ENCODE results near the gene CALML3. TPM values are rescaled to one million over a fixed set of nuclear protein-coding genes. Genes with fewer than 3 reads are reported as not detected.

The CALML3 gene
- polyA plus RNA-seq, 5 donors, result 0.49 to 0.85 (median 0.55) TPM

- no peak for DNase-seq
Observed at GRCh38 chr10:5525561-5526341, 990 bp downstream of the CALML3 start.

DNA sequence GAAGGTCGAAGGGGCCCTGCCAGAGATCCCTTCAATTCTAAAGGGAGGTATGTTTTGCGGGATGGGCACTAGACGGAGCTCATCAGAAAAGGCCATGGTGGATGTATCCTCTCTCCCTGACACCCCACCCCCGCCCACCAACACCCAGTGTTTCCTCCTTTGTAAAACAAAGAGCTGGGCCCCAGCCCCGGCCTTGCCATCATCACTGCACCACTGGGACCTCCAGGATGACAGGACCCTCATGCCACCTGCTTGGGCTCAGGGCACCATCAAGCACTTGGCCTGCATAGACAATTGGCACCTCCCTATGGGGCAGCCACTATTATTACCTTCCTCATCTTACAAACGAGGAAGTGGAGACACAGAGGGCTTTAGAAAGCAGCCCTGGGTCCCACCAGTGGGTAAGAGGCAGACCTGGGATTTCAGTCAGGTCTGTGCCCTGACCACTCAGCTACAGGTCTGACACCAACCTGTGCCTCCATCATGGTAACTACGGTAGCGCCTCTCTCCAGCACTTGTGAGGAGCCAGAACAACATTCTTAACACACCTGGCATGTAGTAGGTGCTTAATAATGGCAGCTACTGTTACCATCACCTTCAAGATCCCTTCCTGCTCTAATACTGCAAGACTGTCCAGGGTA, 2.0 kb downstream of the CALML3 start:
- no peak for DNase-seq

DNA sequence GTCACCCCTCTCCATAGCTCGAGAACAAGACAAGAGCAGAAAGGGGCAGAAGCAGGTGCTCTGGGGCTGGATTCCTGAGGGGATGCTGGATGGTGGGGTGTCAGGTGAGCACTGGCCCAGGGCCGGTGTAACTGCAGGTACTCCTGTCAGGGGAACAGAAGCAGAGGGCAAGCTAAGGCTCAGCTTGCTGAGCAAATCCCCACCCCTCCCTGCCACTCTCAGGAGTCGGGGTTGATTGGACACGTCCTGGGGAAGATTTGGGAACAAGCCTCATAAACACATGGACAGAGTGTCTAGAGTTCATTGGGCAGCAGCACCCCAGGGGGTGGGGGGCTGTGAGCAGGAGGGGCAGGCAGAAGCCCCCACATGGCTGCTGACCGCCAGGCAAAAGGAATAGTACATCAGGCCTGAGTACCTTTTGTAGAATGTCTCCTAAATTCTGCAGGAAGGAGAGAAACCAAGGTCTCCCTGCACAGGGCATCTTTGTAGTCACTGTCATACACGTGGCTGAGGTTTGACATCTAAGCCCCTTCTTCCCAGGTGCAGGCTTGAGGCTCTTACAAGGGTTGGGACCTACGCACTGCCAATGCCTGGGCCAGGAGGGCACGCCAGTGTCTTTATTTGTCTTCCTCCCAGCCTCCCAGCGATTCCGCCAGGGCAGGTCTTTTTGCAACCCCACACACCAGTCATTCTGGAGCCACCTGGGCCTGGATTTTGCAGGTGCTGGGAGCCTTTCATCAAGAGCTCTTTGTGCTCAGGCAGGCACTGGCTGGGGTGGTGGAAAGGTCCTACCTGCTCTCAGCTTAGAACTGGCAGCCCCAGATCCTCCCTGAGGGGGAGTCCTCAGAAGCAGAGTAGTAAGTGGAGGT, 2.8 kb downstream of the CALML3 start:
- DNase-seq, result no peak

GRCh38 chr10:5528989-5529701, 4.4 kb downstream of the CALML3 start:
- DNase-seq, result no peak

GRCh38 chr10:5529702-5530411, 5.1 kb downstream of the CALML3 start:
- DNase-seq, result no peak

DNA sequence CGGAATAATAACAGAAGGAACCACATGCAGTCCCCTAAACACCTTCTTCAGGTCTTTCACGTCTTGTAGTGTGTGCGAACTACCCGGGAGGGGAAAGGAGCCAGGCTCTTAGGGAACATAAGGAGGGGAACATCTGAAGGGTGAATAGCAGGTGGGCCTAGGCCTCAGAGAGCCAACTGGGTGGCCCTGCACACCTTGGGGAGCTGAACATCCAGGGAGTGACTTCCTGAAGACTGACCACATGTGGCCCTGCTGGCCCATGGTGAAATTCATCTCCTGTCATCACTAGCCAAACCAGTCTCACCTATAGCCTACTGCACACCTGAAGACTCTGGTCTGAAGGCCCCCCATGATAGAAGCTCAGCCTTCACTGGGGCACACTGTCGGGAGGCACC, 5.6 kb downstream of the CALML3 start:
- DNase-seq, result no peak

- DNase-seq, result no peak
Observed at GRCh38 chr10:5530846-5531557, 6.2 kb downstream of the CALML3 start.

GRCh38 chr10:5531558-5532306, 7.0 kb downstream of the CALML3 start:
- DNase-seq, result no peak

- no peak for DNase-seq
Observed at GRCh38 chr10:5532307-5532605, 7.5 kb downstream of the CALML3 start.

DNA sequence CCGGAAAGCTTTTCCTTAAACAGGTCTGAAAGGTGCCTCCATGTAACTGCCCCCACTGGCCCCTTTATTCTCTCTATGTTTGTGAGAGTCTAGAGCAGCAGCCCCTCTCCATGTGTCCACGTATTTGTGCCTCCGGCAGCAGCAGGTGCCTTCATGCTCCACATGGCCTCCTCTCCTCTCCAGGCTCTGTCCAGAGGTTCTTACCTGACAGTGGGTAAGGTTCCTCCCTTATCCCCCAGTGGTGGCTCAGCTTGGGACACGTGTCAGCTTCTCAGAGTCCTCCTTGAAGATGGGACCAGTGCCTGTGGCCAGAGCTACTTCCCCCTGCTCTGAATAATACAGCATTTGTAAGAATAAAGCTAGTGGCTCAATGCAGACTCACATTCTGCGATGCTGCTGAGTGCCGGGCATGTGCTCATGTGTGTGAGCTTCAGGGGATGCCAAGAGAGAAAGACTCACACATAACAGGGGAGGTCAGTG, 7.9 kb downstream of the CALML3 start:
- DNase-seq, result no peak

GRCh38 chr10:5533098-5533731, 8.5 kb downstream of the CALML3 start:
- DNase-seq, result no peak

DNA sequence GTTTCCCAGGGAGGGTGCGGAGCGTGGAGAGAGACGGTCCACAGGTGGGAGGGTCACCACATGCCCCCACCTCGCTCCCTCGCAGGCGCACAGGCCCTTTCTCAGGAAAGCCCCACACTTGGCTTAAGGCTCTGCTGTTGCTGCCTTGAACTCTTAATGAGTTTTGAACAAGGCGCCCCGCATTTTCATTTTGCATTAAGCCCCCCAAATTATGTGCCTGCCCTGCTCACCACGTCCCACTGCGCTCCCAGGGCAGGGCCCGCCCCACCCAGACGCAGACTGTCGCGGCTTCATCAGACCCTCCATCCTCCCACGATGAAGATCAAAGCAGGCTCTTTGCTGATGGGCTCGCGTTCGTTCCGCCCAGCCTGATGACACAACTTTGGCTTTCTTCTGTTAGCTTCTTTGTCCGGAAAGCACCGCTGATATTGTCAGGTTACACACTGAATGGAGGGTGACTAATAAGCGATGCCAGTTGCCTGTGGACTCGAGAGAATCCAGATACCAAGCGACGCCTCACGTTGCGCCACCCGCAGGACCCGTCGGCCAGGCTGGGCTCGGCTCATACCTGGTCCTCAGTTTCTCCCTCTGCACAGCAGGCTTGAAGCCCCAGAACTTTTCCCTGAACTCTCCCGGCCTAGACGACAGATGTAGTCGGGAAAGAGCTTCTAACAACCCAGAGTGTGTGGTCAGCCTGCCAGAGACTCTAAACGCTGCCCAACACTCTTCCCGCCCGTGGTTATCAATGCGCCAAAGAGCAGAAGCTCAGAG, 9.5 kb downstream of the CALML3 start:
- no peak for DNase-seq

DNA sequence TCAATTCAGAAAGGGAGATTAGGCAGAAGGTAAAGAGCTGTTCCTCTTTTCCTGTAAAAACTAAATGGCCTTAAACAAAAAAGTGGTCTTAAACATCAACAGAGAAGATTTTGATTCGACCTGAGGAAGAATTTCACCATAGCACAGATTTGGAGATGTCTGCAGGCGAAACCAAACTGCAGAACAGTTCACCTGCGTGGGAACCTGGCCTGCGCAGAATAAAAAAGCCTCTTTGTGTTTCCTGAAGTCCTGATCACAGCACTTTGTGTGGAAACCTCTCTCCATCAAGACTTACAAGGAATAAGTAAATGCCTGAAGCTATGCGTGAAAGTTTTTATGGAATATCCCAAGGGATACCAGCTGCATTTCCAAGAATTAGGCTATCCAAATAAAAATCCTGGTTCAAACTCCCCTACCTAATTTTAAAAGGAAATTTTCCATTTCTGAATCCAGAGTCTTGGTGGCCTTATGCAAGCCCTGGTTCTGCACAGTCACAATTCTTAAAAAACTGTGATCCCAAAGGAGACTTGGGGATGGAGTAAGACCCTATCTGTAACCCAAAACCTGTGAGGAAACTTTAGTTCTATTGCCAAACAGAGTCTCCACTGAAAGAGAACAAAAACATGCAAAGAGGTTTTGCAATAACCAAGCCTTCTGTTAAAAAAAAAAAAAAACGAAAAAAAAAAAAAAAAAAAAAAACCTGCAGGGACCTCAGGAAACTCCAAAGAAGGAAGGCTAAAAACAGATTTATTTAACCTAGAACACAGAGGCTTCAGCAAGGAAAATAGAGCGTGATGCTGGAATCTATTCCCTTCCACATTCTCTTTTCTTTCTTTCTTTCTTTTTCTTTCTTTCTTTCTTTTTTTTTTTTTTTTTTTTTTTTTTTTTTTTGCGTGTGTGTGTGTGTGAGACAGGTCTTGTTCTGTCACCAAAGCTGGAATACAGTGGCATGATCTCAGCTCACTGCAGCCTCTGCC, 10.4 kb downstream of the CALML3 start:
- DNase-seq, result no peak

GRCh38 chr10:5536486-5537081, 11.8 kb downstream of the CALML3 start:
- no peak for DNase-seq

- no peak for DNase-seq
Observed at GRCh38 chr10:5537684-5538083, 12.9 kb downstream of the CALML3 start.

- no peak for DNase-seq
Observed at GRCh38 chr10:5538446-5538845, 13.7 kb downstream of the CALML3 start.
